Heart left ventricle (tissue), 16 donors: ENCODE results near the gene MACO1. TPM values are rescaled to one million over a fixed set of nuclear protein-coding genes. Genes with fewer than 3 reads are reported as not detected.
A peak's percentile ranks its signal among the peaks of the same experiment; 100 is the strongest.

Experiments used
- ATAC-seq, 4 donors: fragments of 200-7000 bp; cut with Tn5 transposase; one replicate each; pipeline ENCODE4 v1.9.1; 2020 to 2022; ENCODE audit warnings: moderate library complexity in 4 of 4, mild to moderate bottlenecking in 3 of 4, moderate number of reproducible peaks in 1 of 4
- DNase-seq, 5 donors: peaks; one replicate each; pipeline ENCODE4 v3.0.0-alpha.2; 2020
- H3K27ac ChIP-seq, 12 donors: fragments of 200-600 bp; sonication (generic) in 4 of 12; one replicate each; pipeline versions ENCODE4 v1.5.0 to v1.8.0; 2016 to 2022; ENCODE audit warnings: mild to moderate bottlenecking in 2 of 12
- H3K27me3 ChIP-seq, 9 donors: fragments of 200-600 bp; sonication (generic) in 2 of 9; one replicate each; pipeline versions ENCODE4 v1.5.1 to v1.8.0; 2016 to 2022; ENCODE audit warnings: mild to moderate bottlenecking in 3 of 9
- H3K36me3 ChIP-seq, 9 donors: fragments of 200-600 bp; sonication (generic) in 2 of 9; one replicate each; pipeline versions ENCODE4 v1.5.0 to v1.8.0; 2018 to 2022; ENCODE audit warnings: mild to moderate bottlenecking in 2 of 9
- H3K4me1 ChIP-seq, 12 donors: fragments of 200-600 bp; sonication (generic) in 4 of 12; one replicate each; pipeline versions ENCODE4 v1.5.0 to v1.8.0; 2016 to 2022; ENCODE audit warnings: mild to moderate bottlenecking in 3 of 12
- H3K4me3 ChIP-seq, 12 donors: fragments of 200-600 bp; sonication (generic) in 4 of 12; one replicate each; pipeline versions ENCODE4 v1.5.0 to v1.8.0; 2017 to 2022; ENCODE audit warnings: mild to moderate bottlenecking in 9 of 12, moderate library complexity in 4 of 12
- H3K9me3 ChIP-seq, 12 donors: fragments of 200-600 bp; sonication (generic) in 4 of 12; one replicate each; pipeline versions ENCODE4 v1.5.0 to v1.8.0; 2016 to 2022; ENCODE audit warnings: mild to moderate bottlenecking in 1 of 12
- CTCF ChIP-seq, 12 donors: fragments of 200-600 bp; sonication (generic) in 4 of 12; IDR thresholded peaks; one replicate each; pipeline versions ENCODE4 v1.5.0 to v1.8.0; 2018 to 2022; ENCODE audit warnings: antibody characterized with exemption in 12 of 12, mild to moderate bottlenecking in 5 of 12
- POLR2A ChIP-seq, 2 donors: fragments of 450-650 bp; IDR thresholded peaks; one replicate each; pipeline ENCODE4 v1.6.1; 2017; ENCODE audit warnings: antibody characterized with exemption in 2 of 2, mild to moderate bottlenecking in 2 of 2, moderate library complexity in 2 of 2
- WGBS, 4 donors: extraction: QIAGEN DNeasy Blood & Tissue Kit in 2 of 4; methylation state at CpG; one replicate each; pipeline versions ENCODE4 v1.1.5 to v1.1.7; 2013 to 2018; 5-methylcytosine and 5-hydroxymethylcytosine counted together
- intact Hi-C, 10 donors: fragments of 100-400 bp; cut with DNase I; formaldehyde crosslinking; loops; one replicate each; pipeline versions ENCODE4 v1.11.1 to v1.14.2; 2022
- polyA plus RNA-seq, 2 donors: library from polyadenylated mRNA; stranded (reverse); fragments of 200-250 nt; gene quantifications; one replicate each; pipeline ENCODE4 v1.2.3, GENCODE V29; 2013
- total RNA-seq, 9 donors: library from RNA; depleted of rRNA in 2 of 9; stranded (reverse); fragments of >200 nt in 2 of 9; fragmentation: NEBNext Ultra II Directional in 3 of 9; extraction: Animal tissue kit (Norgen Biotek cat#: 25700) in 3 of 9; gene quantifications; one replicate each; pipeline versions ENCODE4 v1.1.0 to v1.2.4, GENCODE V29; 2016 to 2023
- donor health status: ischemic (EF 13 %, LVEDD 7.1; RV severe dilation, severe dysfunction).
- donor health status: healthy with polysubstance abuse.
- donor health status: DM: no; HTN: yes; CAD: no.
- donor health status: DM: no; HTN: no; CAD: no.
- donor health status: ischemic (EF 25% LVEDD 6.9; RV normal size, moderate dysfunction).
- donor health status: ischemic (EF 25% LVEDD 5.7; RV mildly dilated, moderate dysfunction).
- donor health status: healthy.
- donor health status: DM: yes; HTN: yes; CAD: no.
- donor health status: ischemic (EF 35%, LVEDD 5.7; RV mildly dilated, moderate dysfunction).
- donor health status: nonischemic (EF 11% LVEDD 7.7; RV severe dilation, severe dysfunction).
- donor health status: DM: yes; HTN: yes; CAD: no.
- donor health status: PGD.
- donor health status: ischemic (EF 29% LVEDD 5.4; RV normal size, mild dysfunction).
- donor health status: nonischemic (EF 23%, LVEDD 6.1; RV moderate dilation, normal function).

MACO1 gene
- total and polyA plus RNA-seq, 11 donors: 5.8 to 21.0 (median 14.0) TPM

- H3K27ac ChIP-seq: no peak overlapping the region
- 75 to 92% (median 84%) methylated on average over 5 of the region's 5 CpGs for WGBS, 4 donors
- DNase-seq (no peak), ATAC-seq (no peak)
- H3K36me3 ChIP-seq: no peaks in the 10 kb centered on the region
- H3K4me3 ChIP-seq: no peak overlapping the region
- H3K27me3 ChIP-seq: no peaks in the 10 kb centered on the region
- no peak for TF ChIP-seq CTCF (IDR thresholded peaks at IDR 0.05)
- TF ChIP-seq POLR2A (IDR thresholded peaks at IDR 0.05): no peak
- peaks cover 0 to 9% (median 0%) of the 10 kb centered on the region in 12 donors for H3K9me3 ChIP-seq
- intact Hi-C loops: loop anchor here in 7 of 10 donors (5.0 to 10.0 kb wide), 6 partner anchors 115 to 290 kb away; partner anchors contain the start of gene RSRP1 (in 1 of the 7)
- H3K4me1 ChIP-seq: peaks cover 0 to 6% (median 0%) of the 10 kb centered on the region in 12 donors
These were observed 91.4 kb downstream of the MACO1 start for GRCh38 chr1:25522031-25522655.

- 71 to 79% (median 76%) methylated on average over 9 to 10 of the region's 10 CpGs for WGBS, 4 donors
- intact Hi-C loops: loop anchor here in 7 of 10 donors (5.0 to 10.0 kb wide), 6 partner anchors 116 to 289 kb away; partner anchors contain the start of gene RSRP1 (in 1 of the 7)
- Histone ChIP-seq H3K27ac (no peak overlapping the region), H3K9me3 (peaks cover 0 to 9% (median 0%) of the 10 kb centered on the region in 12 donors), H3K36me3 (no peaks in the 10 kb centered on the region), H3K4me3 (no peak overlapping the region), H3K27me3 (no peaks in the 10 kb centered on the region), H3K4me1 (peaks cover 0 to 6% (median 0%) of the 10 kb centered on the region in 12 donors)
- ATAC-seq (peak in 1 of 4 donors; percentile 24), DNase-seq (no peak)
- TF ChIP-seq POLR2A (IDR thresholded peaks at IDR 0.05) (no peak), CTCF (IDR thresholded peaks at IDR 0.05) (peak in 2 of 12 donors; percentile 6 to 41)
These were observed 92.8 kb downstream of the MACO1 start for GRCh38 chr1:25523542-25523941.

- no peak for TF ChIP-seq POLR2A (IDR thresholded peaks at IDR 0.05)
- TF ChIP-seq CTCF (IDR thresholded peaks at IDR 0.05): no peak
- no peak for DNase-seq
- Histone ChIP-seq H3K36me3 (no peaks in the 10 kb centered on the region), H3K27ac (no peak overlapping the region), H3K9me3 (peaks cover 0 to 9% (median 0%) of the 10 kb centered on the region in 12 donors), H3K4me1 (peaks cover 0 to 6% (median 0%) of the 10 kb centered on the region in 12 donors), H3K4me3 (no peak overlapping the region), H3K27me3 (no peaks in the 10 kb centered on the region)
- peak in 2 of 4 donors; percentile 27 to 74 for ATAC-seq
- intact Hi-C loops: loop anchor here in 7 of 10 donors (5.0 to 10.0 kb wide), 6 partner anchors 117 to 288 kb away; partner anchors contain the start of gene RSRP1 (in 1 of the 7)
- 42 to 63% (median 54%) methylated on average over 15 of the region's 15 CpGs for WGBS, 4 donors
These were observed 94.1 kb downstream of the MACO1 start for GRCh38 chr1:25524568-25525360.

GRCh38 chr1:25525361-25525688 lies 94.6 kb downstream of the MACO1 start:
- no peaks in the 10 kb centered on the region for H3K27me3 ChIP-seq
- intact Hi-C loops: loop anchor here in 4 of 10 donors (10.0 kb wide), 2 partner anchors 121 to 281 kb away; partner anchors contain the start of gene RSRP1 (in 1 of the 4)
- no peak overlapping the region for H3K4me3 ChIP-seq
- no peak for TF ChIP-seq POLR2A (IDR thresholded peaks at IDR 0.05)
- TF ChIP-seq CTCF (IDR thresholded peaks at IDR 0.05): no peak
- peaks cover 0 to 9% (median 0%) of the 10 kb centered on the region in 12 donors for H3K9me3 ChIP-seq
- H3K36me3 ChIP-seq: no peaks in the 10 kb centered on the region
- DNase-seq (no peak), ATAC-seq (no peak)
- WGBS, 4 donors: 89 to 97% (median 93%) methylated on average over 4 of the region's 4 CpGs
- H3K4me1 ChIP-seq: peaks cover 0 to 6% (median 0%) of the 10 kb centered on the region in 12 donors
- no peak overlapping the region for H3K27ac ChIP-seq
